ENCODE results near the gene B3GNT7.

Gene B3GNT7

DNA sequence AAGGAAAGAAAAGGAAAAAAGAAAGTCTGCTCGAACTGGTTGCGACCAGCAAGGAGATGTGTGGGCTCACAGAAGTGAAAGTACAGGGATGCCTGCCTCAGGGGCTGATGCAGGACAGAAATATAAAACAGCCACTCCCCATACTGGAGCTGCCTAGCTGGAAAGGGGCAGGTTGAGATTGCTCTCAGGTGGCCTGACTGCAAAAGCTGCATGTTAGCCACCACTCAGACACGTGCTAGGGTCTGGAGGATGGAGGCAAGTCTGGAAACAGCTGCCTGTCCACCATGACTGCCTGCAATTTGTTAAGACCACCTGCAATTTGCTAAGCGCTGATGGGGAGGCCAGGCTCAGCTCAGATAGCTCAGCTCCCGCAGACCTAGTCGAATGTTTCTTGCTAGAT, 17.9 kb downstream of the B3GNT7 start:
- TF ChIP-seq POLR2AphosphoS5 (IDR thresholded peaks at IDR 0.05; ENCODE audit: low read depth, low read length): no peak
- TF ChIP-seq FOXP2 (optimal IDR thresholded peaks at IDR 0.05; ENCODE audit: borderline replicate concordance, extremely low read depth, extremely low read length, insufficient read depth): no peak
- TF ChIP-seq, protein P1, sequence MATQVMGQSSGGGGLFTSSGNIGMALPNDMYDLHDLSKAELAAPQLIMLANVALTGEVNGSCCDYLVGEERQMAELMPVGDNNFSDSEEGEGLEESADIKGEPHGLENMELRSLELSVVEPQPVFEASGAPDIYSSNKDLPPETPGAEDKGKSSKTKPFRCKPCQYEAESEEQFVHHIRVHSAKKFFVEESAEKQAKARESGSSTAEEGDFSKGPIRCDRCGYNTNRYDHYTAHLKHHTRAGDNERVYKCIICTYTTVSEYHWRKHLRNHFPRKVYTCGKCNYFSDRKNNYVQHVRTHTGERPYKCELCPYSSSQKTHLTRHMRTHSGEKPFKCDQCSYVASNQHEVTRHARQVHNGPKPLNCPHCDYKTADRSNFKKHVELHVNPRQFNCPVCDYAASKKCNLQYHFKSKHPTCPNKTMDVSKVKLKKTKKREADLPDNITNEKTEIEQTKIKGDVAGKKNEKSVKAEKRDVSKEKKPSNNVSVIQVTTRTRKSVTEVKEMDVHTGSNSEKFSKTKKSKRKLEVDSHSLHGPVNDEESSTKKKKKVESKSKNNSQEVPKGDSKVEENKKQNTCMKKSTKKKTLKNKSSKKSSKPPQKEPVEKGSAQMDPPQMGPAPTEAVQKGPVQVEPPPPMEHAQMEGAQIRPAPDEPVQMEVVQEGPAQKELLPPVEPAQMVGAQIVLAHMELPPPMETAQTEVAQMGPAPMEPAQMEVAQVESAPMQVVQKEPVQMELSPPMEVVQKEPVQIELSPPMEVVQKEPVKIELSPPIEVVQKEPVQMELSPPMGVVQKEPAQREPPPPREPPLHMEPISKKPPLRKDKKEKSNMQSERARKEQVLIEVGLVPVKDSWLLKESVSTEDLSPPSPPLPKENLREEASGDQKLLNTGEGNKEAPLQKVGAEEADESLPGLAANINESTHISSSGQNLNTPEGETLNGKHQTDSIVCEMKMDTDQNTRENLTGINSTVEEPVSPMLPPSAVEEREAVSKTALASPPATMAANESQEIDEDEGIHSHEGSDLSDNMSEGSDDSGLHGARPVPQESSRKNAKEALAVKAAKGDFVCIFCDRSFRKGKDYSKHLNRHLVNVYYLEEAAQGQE (IDR thresholded peaks at IDR 0.05; ENCODE audit: insufficient read depth in 1 of 2, low read depth in 2 of 2, low read length in 2 of 2): no peak
- no peak for TF ChIP-seq SIN3A (IDR thresholded peaks at IDR 0.05; ENCODE audit: borderline replicate concordance, insufficient read depth, low read length)
- TF ChIP-seq TAF1 (IDR thresholded peaks at IDR 0.05; ENCODE audit: borderline replicate concordance, insufficient read depth, low read length): no peak

DNA sequence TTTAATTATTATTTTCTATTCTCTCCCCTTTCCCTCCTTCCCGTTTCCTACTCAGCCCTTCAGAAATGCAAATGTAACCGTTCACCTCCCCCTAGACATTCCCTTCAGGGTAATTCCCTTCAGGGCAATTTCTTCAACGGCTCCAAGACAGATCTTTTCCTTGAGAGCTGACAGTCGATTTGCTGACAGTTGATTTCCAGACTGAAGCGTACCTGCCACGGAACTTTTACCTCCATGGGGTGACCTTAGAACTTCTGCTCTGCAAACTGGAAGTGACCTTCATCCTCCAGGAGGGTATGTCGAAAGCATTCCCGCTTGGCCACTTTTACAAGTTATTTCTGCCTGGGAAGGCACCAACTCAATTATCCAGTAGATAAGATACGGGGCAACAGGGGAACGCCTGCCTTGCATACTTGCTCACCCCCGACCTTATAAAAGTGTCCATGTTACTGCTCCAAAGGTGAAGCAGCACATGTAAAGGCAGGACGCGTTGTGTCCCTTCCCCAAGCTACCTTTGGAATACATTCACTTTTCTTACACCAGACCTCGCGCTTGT, 18.5 kb downstream of the B3GNT7 start:
- TF ChIP-seq POLR2AphosphoS5 (IDR thresholded peaks at IDR 0.05; ENCODE audit: low read depth, low read length): no peak
- TF ChIP-seq SIN3A (IDR thresholded peaks at IDR 0.05; ENCODE audit: borderline replicate concordance, insufficient read depth, low read length): no peak
- TF ChIP-seq, protein P1 (IDR thresholded peaks at IDR 0.05; ENCODE audit: insufficient read depth in 1 of 2, low read depth in 2 of 2, low read length in 2 of 2): no peak
- no peak for TF ChIP-seq FOXP2 (optimal IDR thresholded peaks at IDR 0.05; ENCODE audit: borderline replicate concordance, extremely low read depth, extremely low read length, insufficient read depth)
- no peak for TF ChIP-seq TAF1 (IDR thresholded peaks at IDR 0.05; ENCODE audit: borderline replicate concordance, insufficient read depth, low read length)

DNA sequence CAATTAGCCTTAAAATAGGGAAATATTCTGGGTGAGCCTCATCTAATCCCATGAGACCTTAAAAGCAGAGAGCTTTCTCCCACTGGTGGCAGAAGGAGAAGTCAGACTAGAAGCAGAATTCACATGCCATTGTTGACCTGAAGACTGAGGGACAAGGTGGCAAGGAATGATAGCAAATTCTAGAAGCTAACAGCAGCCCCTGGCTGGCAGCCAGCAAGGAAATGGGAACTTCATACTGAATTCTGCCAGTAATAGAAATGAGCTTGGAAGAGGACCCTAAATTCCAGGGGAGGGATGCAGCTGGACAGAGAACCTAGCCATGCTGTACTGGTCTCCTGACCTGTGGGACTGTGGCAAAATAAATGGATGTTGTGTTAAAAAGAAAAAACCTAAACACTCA, 19.5 kb downstream of the B3GNT7 start:
- TF ChIP-seq TAF1 (IDR thresholded peaks at IDR 0.05; ENCODE audit: borderline replicate concordance, insufficient read depth, low read length) (no peak), POLR2AphosphoS5 (IDR thresholded peaks at IDR 0.05; ENCODE audit: low read depth, low read length) (no peak), SIN3A (IDR thresholded peaks at IDR 0.05; ENCODE audit: borderline replicate concordance, insufficient read depth, low read length) (no peak), FOXP2 (optimal IDR thresholded peaks at IDR 0.05; ENCODE audit: borderline replicate concordance, extremely low read depth, extremely low read length, insufficient read depth) (no peak)
- TF ChIP-seq, protein P1 (IDR thresholded peaks at IDR 0.05; ENCODE audit: insufficient read depth in 1 of 2, low read depth in 2 of 2, low read length in 2 of 2): no peak

DNA sequence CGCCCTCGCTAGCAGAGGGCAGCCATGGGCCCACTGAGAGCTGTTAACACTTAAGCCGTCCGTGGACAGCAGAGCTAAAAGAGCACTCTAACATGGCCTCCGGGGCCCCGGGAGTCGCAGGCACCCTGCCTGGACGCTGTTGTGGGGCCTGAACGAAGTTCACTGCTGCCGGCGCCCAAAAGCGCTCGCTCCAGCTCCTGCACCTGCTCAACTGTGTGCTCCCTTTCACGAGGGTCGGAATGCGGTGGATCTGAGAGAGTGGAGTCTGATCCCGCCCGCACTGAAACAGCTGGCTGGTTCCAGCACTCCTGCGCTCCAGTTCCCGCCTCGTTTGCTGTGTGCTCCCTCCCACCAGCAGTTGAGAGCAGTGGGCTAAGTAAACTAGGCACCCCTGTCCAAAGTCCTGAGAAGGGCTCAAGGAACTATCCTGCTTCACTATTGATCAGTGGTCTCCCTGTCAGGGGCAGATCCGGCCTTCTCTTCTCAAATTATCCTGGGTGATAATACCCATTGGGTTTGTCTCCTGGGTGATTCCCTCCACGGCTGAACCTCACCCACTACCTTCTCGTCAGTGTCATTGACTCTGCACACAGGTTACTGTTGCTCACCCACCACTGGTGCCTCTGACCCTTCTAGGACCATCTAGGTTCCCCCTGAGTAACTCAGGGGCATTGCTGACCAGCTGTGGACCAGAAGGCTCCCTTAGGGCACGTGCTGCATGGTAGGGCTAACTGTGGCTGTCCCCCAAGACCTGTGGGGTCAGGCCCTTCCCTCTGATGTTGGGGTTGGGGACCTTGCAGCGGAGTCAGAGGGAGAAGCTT, 23.5 kb downstream of the B3GNT7 start:
- no peak for TF ChIP-seq TAF1 (IDR thresholded peaks at IDR 0.05; ENCODE audit: borderline replicate concordance, insufficient read depth, low read length)
- TF ChIP-seq, protein P1 (IDR thresholded peaks at IDR 0.05; ENCODE audit: insufficient read depth in 1 of 2, low read depth in 2 of 2, low read length in 2 of 2): no peak
- no peak for TF ChIP-seq FOXP2 (optimal IDR thresholded peaks at IDR 0.05; ENCODE audit: borderline replicate concordance, extremely low read depth, extremely low read length, insufficient read depth)
- no peak for TF ChIP-seq POLR2AphosphoS5 (IDR thresholded peaks at IDR 0.05; ENCODE audit: low read depth, low read length)
- TF ChIP-seq SIN3A (IDR thresholded peaks at IDR 0.05; ENCODE audit: borderline replicate concordance, insufficient read depth, low read length): no peak
